NCI-H128 (cell line): ENCODE results near the gene NOX3.
"Not testable (repeated sequence)": the region's sequence is repeated elsewhere in the genome, so short reads cannot be mapped to it uniquely, and the experiment has no call there.

Source experiments
- DNase-seq: peaks from one replicate; lab custom pipeline; 2025; ENCODE audit not compliant: unreplicated experiment; lab: John Stamatoyannopoulos, UW

The NOX3 gene, protein sequence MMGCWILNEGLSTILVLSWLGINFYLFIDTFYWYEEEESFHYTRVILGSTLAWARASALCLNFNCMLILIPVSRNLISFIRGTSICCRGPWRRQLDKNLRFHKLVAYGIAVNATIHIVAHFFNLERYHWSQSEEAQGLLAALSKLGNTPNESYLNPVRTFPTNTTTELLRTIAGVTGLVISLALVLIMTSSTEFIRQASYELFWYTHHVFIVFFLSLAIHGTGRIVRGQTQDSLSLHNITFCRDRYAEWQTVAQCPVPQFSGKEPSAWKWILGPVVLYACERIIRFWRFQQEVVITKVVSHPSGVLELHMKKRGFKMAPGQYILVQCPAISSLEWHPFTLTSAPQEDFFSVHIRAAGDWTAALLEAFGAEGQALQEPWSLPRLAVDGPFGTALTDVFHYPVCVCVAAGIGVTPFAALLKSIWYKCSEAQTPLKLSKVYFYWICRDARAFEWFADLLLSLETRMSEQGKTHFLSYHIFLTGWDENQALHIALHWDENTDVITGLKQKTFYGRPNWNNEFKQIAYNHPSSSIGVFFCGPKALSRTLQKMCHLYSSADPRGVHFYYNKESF

DNA sequence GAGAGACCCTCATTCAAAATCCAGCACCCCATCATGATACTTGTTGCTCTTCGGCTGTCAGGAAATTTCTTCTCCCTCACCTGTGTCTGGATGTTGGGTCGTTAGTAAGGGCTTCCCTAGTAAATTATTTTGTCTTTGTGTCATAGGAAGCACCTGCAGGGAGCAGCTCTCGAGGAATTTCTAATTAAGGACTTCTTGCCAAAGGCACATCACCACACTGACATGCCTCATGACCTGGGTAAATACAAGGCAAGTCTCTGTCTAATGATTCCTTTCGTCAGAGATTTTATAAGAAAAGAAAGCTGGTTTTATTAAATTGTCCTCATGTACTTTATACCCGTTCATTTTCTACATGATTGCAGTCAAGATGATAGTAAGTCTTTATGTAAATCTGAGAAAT is at the start of gene NOX3:
Gene NOX3 (minus strand): TSS at position 74 of the 400 bp plus-strand sequence. CDS start 39 bp downstream, at position 35.
- no peak for DNase-seq

DNA sequence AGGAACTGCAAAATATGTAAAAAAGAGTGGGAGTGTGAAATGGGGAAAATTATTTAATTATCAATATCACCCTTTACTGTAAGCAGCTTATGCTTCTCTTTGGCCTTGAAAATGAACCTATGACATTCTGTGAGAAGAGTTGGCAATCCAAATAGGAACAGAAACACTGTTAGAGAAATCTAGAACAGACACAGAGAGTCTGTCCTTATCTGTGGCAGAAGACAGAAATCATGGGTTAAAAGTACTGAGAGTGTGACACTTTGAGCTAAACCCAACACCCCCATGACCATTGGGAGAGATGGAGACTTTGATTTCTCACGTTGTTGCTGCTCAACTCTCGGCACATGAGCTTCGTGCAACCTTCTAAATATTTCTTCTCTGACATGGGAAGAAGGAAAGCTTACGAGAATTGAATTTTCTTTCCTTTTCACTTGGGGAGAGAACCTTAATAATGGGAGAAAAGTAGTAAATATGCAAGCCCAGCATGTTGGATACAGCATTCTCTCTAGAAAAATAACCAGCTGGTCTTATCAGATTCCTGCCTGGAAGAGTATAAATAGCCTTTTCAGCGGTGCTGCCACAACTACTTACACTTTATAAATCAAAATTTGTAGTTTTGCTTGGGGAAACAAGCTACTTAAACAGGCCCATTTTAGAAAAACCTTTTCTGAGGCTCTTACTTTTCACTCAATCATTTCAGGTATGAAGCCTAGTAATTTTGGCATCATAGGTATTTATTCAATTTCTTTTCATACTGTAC is 49.4 kb upstream of the NOX3 start:
- no peak for DNase-seq

DNA sequence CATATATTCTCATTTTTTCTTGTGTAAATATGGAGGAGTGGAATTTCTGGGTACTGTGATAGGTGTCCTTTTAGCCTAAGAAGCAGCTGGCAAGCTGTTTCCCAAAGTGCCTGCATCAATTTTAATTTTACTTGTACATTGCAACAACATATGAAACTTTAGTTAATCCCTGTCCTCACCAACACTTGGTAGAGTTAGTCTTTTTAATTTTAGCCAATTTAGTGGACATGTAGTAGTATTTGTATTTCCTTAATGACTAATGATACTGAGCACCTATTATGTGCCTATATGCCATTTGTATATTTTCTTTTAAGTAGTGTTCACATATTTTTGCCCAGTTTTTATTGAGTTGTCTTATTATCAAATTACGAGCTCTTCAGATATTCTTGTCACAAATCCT is 46.8 kb upstream of the NOX3 start:
- no peak for DNase-seq

DNA sequence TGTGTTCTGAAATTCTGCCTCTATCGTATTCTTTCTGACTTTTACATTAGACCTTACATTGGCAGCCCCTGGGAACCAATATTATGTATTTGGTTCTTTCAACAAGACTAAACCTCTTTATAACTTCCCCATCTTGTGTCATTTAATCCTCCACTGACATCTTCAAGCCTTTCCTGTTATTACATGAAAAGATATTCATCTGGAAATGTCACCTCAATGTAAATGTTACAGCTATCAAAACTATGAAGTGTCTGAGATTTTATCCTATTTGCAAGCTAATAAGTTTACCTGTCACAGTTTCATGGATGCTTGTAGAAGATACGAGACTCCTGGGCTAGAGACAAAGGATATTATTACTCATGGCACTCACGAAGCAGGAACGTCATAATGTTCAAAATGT is 43.9 kb upstream of the NOX3 start:
- no peak for DNase-seq

DNA sequence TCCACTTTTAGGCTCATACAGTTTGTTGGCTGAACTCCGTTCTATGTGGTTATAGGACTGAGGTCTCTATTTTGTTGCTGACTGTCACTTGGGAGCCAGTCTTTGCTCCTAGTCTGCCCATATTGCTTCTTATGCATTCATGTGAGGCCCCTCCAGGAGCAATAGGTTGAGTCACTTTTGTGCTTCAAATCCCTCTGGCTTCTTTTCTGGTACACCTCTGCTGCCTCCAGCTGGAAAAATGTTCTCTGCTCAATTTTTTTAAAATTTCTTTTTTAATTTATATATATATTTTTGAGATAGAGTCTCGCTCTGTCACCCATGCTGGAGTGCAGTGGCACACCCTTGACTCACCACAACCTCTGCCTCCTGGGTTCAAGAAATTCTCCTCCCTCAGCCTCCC is 42.7 kb upstream of the NOX3 start:
- no peak for DNase-seq

DNA sequence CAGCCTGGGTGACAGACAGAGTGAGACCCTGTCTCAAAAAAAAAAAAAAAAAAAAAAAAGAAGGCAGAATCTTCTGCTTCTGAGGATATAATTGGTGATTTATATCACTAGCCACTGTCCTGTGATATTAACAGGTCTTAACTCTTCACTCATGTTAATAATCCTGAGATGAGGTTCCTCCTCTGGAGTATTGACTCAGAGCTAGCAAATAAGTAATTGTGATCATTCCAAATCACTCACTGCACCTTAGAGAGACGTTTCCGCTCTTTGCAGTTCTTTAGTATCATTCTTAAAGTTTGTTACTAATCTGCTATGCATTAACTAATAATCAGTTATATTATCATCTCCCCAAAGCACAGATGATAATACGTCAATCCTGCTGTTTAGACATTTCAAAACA is 41.6 kb upstream of the NOX3 start:
- DNase-seq = no peak

DNA sequence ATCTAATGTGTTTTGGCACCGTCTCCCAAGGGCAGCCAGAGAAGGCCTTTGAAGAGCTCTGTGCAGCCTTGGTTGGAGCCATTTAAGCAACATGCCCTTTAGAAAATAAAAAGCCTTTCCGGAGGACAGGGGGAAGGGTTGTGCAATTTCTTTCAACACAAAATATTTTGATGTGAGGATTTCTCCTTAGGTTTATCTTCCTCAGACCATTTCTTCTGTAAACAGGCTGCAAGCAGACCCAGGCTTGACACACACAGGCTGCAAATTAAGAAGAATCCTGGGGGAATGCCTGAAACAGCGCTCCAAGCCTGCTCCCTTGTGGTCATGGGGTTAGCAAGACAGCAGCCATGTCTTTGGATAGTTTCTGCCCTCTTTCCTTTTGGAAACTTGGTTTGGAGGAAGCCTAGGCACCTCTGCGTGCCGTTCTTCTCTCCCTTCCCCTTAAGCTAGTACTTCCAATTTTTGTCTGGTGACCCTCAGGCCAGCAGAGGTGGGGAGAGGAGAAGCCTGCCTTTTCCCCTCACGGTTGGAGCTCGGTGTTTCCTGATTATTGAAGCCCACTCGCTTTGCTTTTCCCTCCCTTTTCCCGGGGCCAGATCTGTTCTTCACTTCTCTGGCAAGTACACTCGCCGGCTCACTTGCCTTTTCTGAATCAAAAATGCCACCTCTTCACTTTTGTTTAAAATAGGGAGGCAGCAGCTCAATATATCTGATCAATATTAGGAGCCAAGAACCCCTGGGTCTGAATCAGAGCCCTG is 39.6 kb upstream of the NOX3 start:
- DNase-seq = no peak

DNA sequence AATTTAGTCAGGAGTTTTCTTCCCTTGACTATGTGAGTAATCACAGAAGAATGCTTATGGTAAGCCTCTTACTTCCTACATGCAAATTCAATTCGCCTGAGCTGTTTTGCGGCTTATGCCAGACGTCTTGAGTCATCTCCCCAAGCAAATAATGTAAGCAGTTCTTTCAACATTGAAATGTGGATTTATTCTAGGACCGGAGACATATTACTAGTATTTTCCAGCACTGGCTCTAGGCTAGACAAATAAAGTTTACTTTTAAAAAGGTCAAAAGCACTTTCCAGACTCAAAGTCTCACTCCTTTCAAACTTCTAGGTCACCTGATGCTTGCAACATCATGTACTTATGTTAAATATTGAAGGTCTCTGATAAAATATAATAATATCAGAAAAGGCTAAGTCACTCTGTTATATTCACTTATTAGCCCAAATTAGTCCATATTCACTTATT is 38.1 kb upstream of the NOX3 start:
- DNase-seq = no peak

DNA sequence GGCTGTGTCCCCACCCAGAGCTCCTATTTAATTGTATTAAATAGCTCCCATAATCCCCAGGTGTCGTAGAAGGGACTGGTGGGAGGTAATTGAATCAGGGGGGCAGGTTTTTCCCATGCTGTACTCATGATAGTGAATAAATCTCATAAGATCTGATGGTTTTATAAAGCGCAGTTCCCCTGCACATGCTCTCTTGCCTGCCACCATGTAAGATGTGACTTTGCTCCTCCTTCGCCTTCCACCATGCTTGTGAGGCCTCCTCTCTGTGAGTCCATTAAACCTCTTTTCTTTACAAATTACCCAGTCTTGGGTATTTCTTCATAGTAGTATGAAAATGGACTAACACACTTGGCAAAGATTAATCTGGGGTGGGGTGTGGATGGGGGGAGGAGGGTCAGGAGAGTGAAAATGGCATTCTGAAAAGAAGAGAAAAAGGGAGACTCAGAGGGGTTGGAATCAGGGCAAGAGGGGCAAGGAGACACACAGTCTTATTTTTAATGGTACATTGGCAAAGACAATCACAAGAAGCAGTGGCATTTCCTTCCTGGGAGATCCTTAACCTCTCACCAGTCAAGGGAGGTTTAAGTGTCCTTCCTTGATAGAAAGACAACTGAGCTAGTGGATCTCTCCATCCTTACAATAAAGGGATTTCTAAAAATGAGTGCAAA is 37.5 kb upstream of the NOX3 start:
- DNase-seq = no peak

DNA sequence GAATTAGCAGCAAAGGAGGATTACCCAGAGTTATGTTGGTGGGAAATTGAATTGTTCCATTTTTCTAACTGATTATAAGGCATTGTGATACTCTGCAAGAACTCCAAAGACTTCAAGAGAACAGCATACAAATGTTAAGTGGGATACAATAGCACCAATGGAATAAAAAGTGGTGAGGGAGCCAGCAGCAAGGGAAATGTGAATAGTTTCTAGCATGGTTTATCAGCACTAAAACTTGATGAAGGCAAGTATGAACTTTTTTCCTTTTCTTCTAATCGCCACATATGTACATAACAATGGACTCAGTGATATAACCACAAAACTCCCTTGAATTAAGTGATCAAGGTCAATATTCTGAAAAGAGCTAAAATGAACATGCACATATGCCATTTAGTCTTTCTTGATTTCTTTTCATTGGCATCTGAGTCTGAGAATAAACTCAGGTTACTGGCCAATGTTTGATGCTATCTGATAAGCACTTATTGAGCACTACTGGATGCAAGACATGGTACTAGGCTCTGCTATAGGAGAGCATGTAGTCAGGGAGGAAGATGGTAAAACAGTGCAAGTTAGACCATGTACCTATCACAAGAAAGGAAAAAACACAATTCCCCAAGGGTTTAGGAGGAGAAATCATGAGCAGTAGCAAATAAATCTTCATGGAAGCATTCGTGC is 36.6 kb upstream of the NOX3 start:
- no peak for DNase-seq

DNA sequence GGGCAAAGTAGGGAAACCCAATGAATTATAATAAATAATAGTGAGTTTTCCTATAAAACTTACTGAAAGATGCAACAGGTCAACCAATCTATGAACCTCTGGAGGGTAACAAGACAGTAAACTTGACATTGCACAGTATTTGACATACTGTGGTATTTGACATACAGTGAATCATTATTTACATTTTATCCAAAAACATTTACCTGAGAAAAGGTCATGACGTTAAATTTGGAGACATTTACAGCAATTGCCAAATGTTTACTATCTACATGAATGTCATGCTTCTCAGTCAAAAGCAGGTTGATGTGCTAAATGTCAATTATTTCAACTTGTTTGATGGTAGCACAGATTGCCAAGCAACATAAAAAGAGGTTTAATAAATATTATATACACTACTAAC is 35.8 kb upstream of the NOX3 start:
- no peak for DNase-seq

DNA sequence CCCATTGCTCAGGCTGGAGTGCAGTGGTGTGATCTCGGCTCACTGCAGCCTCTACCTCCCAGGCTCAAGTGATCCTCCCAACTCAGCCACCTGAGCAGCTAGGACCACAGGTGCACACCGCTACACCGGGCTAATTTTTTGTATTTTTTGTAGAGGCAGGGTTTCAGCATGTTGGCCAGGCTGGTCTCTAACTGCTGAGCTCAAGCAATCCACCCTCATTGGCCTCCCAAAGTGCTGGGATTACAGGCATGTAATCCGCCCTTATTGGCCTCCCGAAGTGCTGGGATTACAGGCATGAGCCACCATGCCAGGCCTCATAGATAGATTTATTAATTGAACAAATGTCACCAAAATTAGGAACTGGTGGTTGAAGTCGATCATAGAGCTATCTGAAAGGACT is 32.6 kb upstream of the NOX3 start:
- DNase-seq = not testable (repeated sequence)

DNA sequence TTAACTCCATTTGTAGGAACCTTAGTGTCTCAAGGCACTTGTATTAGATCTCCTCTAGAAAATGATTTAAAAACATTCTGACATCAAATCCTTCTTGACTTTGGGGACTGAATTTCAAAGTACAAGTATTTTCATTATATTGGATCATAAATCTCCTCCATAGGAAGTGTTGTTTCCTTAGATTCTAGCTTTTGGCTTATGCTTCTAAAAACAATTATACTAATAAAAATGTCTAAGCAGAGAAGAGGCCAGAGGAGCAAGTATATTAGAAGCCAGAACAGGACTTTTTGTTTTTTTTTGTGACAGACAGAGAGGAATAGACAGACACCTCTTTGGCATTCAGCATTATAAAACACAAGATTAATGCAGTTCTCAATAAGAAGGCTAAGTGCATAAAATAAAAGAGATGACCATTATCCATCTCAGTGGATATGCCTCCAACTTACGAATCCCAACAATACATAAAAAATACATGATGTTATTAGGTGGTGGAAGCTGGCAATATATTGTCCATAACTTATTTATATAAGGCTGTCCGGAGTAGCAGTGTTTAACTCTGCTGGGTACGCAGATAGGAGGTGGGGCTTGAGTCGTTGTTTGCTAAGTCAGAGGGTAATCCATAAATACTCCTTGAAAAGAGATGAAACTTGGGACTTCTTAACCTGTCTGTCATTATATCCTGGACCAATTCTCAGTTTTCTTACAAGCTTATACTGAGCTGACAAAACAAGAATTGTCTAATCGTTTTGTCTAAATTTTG is 31.9 kb upstream of the NOX3 start:
- no peak for DNase-seq

DNA sequence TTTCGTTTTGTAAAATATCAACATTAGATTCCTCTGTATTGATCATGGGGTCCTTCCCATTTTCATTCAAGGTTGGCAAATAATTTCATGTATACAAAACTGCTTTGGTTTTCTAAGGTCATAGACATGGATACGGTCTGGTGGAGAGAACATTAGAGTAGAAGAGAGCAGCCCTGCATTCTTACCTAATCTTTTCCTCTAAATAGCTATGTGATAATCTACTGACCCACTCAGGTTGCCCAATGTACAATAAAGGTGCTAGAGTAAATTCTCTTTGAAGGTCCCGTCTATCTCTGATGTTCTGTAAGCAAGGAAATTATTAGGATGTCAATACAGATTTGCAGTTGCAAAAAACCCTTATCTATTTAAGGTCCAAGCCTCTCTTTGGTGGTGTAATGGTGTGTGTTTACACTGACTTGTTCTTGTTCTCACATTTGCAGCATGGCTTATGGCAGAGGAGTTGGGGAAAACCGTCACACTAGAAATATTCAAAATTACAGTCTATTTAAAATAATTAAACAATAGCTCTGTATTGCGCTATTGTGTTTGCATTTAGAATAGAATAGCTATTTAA is 31.2 kb upstream of the NOX3 start:
- DNase-seq = no peak

DNA sequence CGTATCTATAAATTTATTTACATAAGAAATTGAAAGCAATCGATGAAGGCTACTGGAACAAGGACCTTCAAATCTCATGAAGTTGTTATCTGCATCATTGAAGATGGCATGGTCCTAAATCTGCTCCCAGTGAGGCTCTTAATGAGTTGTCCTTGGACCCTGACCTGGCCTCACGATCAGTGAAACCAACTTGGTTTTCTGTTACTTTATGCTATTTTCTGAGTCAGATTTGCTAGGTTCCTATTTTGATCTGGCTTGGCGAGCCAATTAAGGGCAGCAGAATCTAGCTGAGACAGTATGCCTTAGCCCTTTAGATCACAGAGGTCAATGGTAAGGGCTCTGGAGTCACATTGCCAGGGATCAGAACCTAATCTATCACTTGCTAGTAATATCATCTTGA is 30.1 kb upstream of the NOX3 start:
- DNase-seq = no peak

DNA sequence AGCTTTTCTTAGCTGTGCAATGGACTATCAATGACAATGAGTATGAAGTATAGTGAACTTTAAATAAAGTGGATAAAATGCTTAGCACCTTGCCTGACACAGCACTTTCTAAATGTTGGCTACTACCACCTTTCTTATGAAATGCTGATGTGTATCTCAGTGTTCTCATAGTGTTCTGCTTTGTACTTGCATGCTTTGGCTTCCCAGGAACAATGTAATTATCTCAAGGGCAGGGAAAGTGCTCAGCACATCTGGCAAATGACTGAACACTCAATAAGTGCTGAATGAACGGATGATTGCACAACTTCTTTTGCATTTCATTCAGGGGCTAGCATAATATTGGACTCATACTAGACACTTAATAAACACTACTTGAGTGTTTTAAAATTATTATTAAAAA is 28.2 kb upstream of the NOX3 start:
- no peak for DNase-seq

DNA sequence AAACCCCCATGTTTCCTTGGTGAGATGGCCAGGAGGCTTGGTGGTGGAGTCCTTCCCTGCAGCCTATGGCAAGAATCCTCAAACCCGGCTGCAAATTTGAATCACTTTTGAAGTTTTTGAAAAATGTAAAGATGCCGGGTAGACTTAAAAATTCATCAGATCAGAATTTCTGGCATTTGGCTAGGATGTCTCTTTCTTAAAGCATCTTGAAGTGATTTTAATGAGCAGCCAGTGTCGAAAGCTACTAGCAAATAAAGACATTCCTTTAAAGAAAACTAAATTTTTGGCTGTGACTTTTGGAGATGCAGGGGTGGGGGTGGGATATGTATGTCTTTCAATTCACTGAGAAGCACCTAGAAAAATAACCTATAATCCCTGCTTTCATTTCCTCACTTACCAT is 25.6 kb upstream of the NOX3 start:
- no peak for DNase-seq

DNA sequence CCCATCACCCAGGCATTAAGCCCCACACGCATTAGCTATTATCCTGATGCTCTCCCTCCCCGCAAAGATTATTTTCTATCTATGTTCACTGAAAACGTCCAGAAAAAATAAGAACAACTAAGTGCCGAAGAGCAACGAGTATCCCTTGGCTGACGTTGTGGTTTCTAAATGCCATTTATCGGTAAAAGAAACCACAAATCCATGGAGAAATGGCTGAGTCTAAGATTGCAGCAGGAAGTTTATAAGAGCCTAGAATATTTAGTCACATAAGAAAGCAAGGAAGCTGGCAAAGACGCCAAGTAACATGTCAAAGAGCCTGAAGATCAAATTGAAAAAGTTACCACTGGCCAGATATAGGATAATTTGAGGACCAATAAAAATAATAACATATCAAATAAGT is 18.1 kb upstream of the NOX3 start:
- DNase-seq = no peak

DNA sequence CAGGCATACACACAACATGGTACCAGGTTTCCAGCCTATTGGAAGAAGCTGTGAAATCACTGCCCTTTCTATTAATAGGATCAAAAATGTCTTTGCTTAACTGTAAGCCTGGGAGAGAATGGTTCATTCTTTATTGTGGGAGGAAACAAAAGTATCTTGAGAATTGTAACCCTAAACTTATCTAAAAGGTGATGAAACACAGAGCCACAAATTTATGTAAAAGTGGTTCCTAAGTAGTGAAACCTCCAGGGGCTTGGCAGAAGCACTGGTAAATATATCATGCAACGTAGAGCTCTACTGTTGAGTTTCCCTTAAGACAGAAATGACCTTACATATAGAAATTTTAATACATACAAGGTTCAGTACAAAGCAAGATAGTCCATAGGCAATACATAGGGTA is 17.2 kb upstream of the NOX3 start:
- no peak for DNase-seq
